Measurements from ENCODE around the gene CCDC30.

GRCh38 chr1:42618866-42619265 is 155.8 kb downstream of the CCDC30 start:
- TF ChIP-seq CTCF (IDR thresholded peaks at IDR 0.05) (no peak), POLR2AphosphoS5 (IDR thresholded peaks at IDR 0.05) (no peak), POLR2A (IDR thresholded peaks at IDR 0.05) (no peak), EP300 (IDR thresholded peaks at IDR 0.05) (no peak)
